ENCODE data around the gene AAK1.
A peak's percentile ranks its signal among the peaks of the same experiment; 100 is the strongest.

The AAK1 gene

GRCh38 chr2:69436596-69436937 lies 207.0 kb downstream of the AAK1 start:
- TF ChIP-seq CTCF (IDR thresholded peaks at IDR 0.05; ENCODE audit: insufficient read depth, low read length, poor library complexity, severe bottlenecking) (no peak), EZH2phosphoT487 (conservative IDR thresholded peaks at IDR 0.05; ENCODE audit: low read length) (no peak)
- H3K4me3 ChIP-seq (ENCODE audit: insufficient read depth, low read length, poor library complexity, severe bottlenecking), result peak overlapping the region; percentile 71
- no peaks in the 10 kb centered on the region for H4K20me1 ChIP-seq (ENCODE audit: low read depth, low read length)
- 0 out of 2 replicates have a peak, but pooled peaks cover 7% of the 10 kb centered on the region for H3K79me2 ChIP-seq (ENCODE audit: insufficient read depth, low read length)
- H3K27me3 ChIP-seq (ENCODE audit: low read length), result no peaks in the 10 kb centered on the region
- H3K27ac ChIP-seq (ENCODE audit: low read depth, low read length), result peak overlapping the region; percentile 70
- H3K9me2 ChIP-seq (replicated peaks; ENCODE audit: insufficient read depth, low read length), result no peaks in the 10 kb centered on the region
- H2AFZ ChIP-seq (ENCODE audit: low read depth, low read length, severe bottlenecking), result peak overlapping the region; percentile 100
- H3K4me2 ChIP-seq (ENCODE audit: low read depth, low read length, poor library complexity, severe bottlenecking), result peak overlapping the region; percentile 79
- no peaks in the 10 kb centered on the region for H3K36me3 ChIP-seq (ENCODE audit: low read length)
- no peaks in the 10 kb centered on the region for H3K9me3 ChIP-seq (ENCODE audit: insufficient read depth, low read length)
- H3F3A ChIP-seq (ENCODE audit: insufficient read depth), result 0 out of 2 replicates have a peak, but pooled peaks cover 3% of the 10 kb centered on the region
- H3K9ac ChIP-seq (ENCODE audit: low read length), result peak overlapping the region; percentile 82

GRCh38 chr2:69434753-69435152 lies 208.8 kb downstream of the AAK1 start:
- H3K9me2 ChIP-seq (replicated peaks; ENCODE audit: insufficient read depth, low read length), result no peaks in the 10 kb centered on the region
- no peaks in the 10 kb centered on the region for H4K20me1 ChIP-seq (ENCODE audit: low read depth, low read length)
- no peak overlapping the region for H2AFZ ChIP-seq (ENCODE audit: low read depth, low read length, severe bottlenecking)
- no peak overlapping the region for H3K4me2 ChIP-seq (ENCODE audit: low read depth, low read length, poor library complexity, severe bottlenecking)
- 0 out of 2 replicates have a peak, but pooled peaks cover 7% of the 10 kb centered on the region for H3K79me2 ChIP-seq (ENCODE audit: insufficient read depth, low read length)
- no peaks in the 10 kb centered on the region for H3K36me3 ChIP-seq (ENCODE audit: low read length)
- H3K4me3 ChIP-seq (ENCODE audit: insufficient read depth, low read length, poor library complexity, severe bottlenecking), result no peak overlapping the region
- H3K27ac ChIP-seq (ENCODE audit: low read depth, low read length), result no peak overlapping the region
- H3K9me3 ChIP-seq (ENCODE audit: insufficient read depth, low read length), result no peaks in the 10 kb centered on the region
- TF ChIP-seq CTCF (IDR thresholded peaks at IDR 0.05; ENCODE audit: insufficient read depth, low read length, poor library complexity, severe bottlenecking), result no peak
- TF ChIP-seq EZH2phosphoT487 (conservative IDR thresholded peaks at IDR 0.05; ENCODE audit: low read length), result no peak
- no peaks in the 10 kb centered on the region for H3K27me3 ChIP-seq (ENCODE audit: low read length)
- H3F3A ChIP-seq (ENCODE audit: insufficient read depth), result 0 out of 2 replicates have a peak, but pooled peaks cover 3% of the 10 kb centered on the region
- H3K9ac ChIP-seq (ENCODE audit: low read length), result no peak overlapping the region

GRCh38 chr2:69429491-69430183 lies 213.9 kb downstream of the AAK1 start:
- Histone ChIP-seq H3K79me2 (ENCODE audit: insufficient read depth, low read length) (no peaks in the 10 kb centered on the region), H3K9ac (ENCODE audit: low read length) (no peak overlapping the region), H4K20me1 (ENCODE audit: low read depth, low read length) (no peaks in the 10 kb centered on the region), H3F3A (ENCODE audit: insufficient read depth) (no peaks in the 10 kb centered on the region), H3K4me2 (ENCODE audit: low read depth, low read length, poor library complexity, severe bottlenecking) (no peak overlapping the region), H3K9me2 (replicated peaks; ENCODE audit: insufficient read depth, low read length) (no peaks in the 10 kb centered on the region), H3K4me3 (ENCODE audit: insufficient read depth, low read length, poor library complexity, severe bottlenecking) (no peak overlapping the region), H3K27ac (ENCODE audit: low read depth, low read length) (no peak overlapping the region), H3K27me3 (ENCODE audit: low read length) (no peaks in the 10 kb centered on the region), H3K9me3 (ENCODE audit: insufficient read depth, low read length) (no peaks in the 10 kb centered on the region), H3K36me3 (ENCODE audit: low read length) (peaks cover 4% of the 10 kb centered on the region; the same call in 1 of the 2 replicates), H2AFZ (ENCODE audit: low read depth, low read length, severe bottlenecking) (no peak overlapping the region)
- no peak for TF ChIP-seq CTCF (IDR thresholded peaks at IDR 0.05; ENCODE audit: insufficient read depth, low read length, poor library complexity, severe bottlenecking)
- TF ChIP-seq EZH2phosphoT487 (conservative IDR thresholded peaks at IDR 0.05; ENCODE audit: low read length), result no peak
